ENCODE measurements around the gene EFNB1. TPM values are rescaled to one million over a fixed set of nuclear protein-coding genes. Genes with fewer than 3 reads are reported as not detected.

The EFNB1 gene
- total and polyA plus RNA-seq, 8 donors = 2.4 to 13.3 (median 5.5) TPM

GRCh38 chrX:68823413-68824151 lies 5.2 kb upstream of the EFNB1 start:
- H3K27ac ChIP-seq = no peak overlapping the region
- peaks cover 0 to 9% (median 0%) of the 10 kb centered on the region in 4 donors for H3K27me3 ChIP-seq
- no peaks in the 10 kb centered on the region for H3K9me3 ChIP-seq
- FAIRE-seq (no peak), ATAC-seq (no peak), DNase-seq (no peak)
- 53 to 56% methylated on average over 10 of the region's 10 CpGs for WGBS, 2 donors
- no peak for TF ChIP-seq CTCF (IDR thresholded peaks at IDR 0.05)
- H3K4me1 ChIP-seq = no peaks in the 10 kb centered on the region
- no peak overlapping the region for H3K4me3 ChIP-seq
- no peaks in the 10 kb centered on the region for H3K36me3 ChIP-seq
- intact Hi-C loops (cut with DNase I) = loop anchor here in 2 of 3 donors (5.0 to 10.0 kb wide), 3 partner anchors 391 to 561 kb away; no protein-coding TSS in a partner anchor

GRCh38 chrX:68824152-68824433 lies 4.7 kb upstream of the EFNB1 start:
- no peak for TF ChIP-seq CTCF (IDR thresholded peaks at IDR 0.05)

GRCh38 chrX:68824565-68825125 lies 4.2 kb upstream of the EFNB1 start:
- FAIRE-seq = no peak
- ATAC-seq = no peak
- DNase-seq = no peak
- TF ChIP-seq CTCF (IDR thresholded peaks at IDR 0.05) = no peak
- Histone ChIP-seq H3K36me3 (no peaks in the 10 kb centered on the region), H3K27me3 (peaks cover 0 to 9% (median 0%) of the 10 kb centered on the region in 4 donors), H3K4me3 (no peak overlapping the region), H3K27ac (no peak overlapping the region), H3K4me1 (no peaks in the 10 kb centered on the region), H3K9me3 (no peaks in the 10 kb centered on the region)
- intact Hi-C loops (cut with DNase I) = loop anchor here in 2 of 3 donors (5.0 to 10.0 kb wide), 6 partner anchors 238 to 560 kb away; no protein-coding TSS in a partner anchor
- 34 to 45% methylated on average over 4 to 5 of the region's 5 CpGs for WGBS, 2 donors

More at GRCh38 chrX:68824152-68824433, 4.7 kb upstream of the EFNB1 start:
- H3K9me3 ChIP-seq = no peaks in the 10 kb centered on the region
- H3K27me3 ChIP-seq = peaks cover 0 to 9% (median 0%) of the 10 kb centered on the region in 4 donors
- no peaks in the 10 kb centered on the region for H3K36me3 ChIP-seq
- no peak overlapping the region for H3K27ac ChIP-seq
- H3K4me3 ChIP-seq = no peak overlapping the region
- no peaks in the 10 kb centered on the region for H3K4me1 ChIP-seq
- intact Hi-C loops (cut with DNase I) = loop anchor here in 2 of 3 donors (5.0 to 10.0 kb wide), 3 partner anchors 391 to 561 kb away; no protein-coding TSS in a partner anchor
- DNase-seq = no peak
- no peak for ATAC-seq
- FAIRE-seq = no peak

- intact Hi-C loops (cut with DNase I) = loop anchor here in 2 of 3 donors (5.0 to 10.0 kb wide), 5 partner anchors 236 to 558 kb away; no protein-coding TSS in a partner anchor
- no peaks in the 10 kb centered on the region for H3K9me3 ChIP-seq
- H3K4me1 ChIP-seq = no peaks in the 10 kb centered on the region
- WGBS, 2 donors = 45 to 54% methylated on average over 9 to 10 of the region's 10 CpGs
- H3K4me3 ChIP-seq = no peak overlapping the region
- no peak overlapping the region for H3K27ac ChIP-seq
- no peak for ATAC-seq
- no peaks in the 10 kb centered on the region for H3K36me3 ChIP-seq
- DNase-seq = no peak
- TF ChIP-seq CTCF (IDR thresholded peaks at IDR 0.05) = no peak
- peaks cover 0 to 9% (median 0%) of the 10 kb centered on the region in 4 donors for H3K27me3 ChIP-seq
- FAIRE-seq = no peak
Observed at GRCh38 chrX:68826113-68826980, 2.5 kb upstream of the EFNB1 start.
